Stimulated activated CD4-positive, alpha-beta T cell treated with anti-CD3 and anti-CD28 coated beads, Interleukin-4, amount 100 ng/mL, for 48 hours (primary cell): ENCODE measurements around the gene PCDH9.

ENCODE experiments used
- DNase-seq, 2 donors: peaks; one replicate each; pipeline ENCODE4 v3.0.0-alpha.2; 2020; ENCODE audit warnings: low read depth in 2 of 2

PCDH9 gene

DNA sequence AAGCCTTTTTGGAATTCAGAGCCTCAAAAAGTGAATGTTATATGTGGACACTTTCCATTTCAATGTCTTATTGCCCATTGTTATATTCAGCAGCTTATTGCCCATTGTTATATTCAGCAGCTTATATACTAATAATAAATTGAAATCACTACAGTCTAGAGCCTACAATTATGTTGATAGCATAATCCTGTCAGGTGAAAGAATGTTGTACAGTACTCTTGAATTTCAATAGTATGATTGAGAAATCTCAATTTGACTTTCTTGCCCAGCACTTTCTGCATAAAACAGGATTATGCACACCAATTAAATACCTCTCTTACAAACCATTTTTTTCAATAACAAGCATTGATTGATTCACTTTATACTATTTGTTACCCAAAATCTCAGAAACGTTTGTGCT lies 260.8 kb downstream of the PCDH9 start:
- DNase-seq, result no peak

DNA sequence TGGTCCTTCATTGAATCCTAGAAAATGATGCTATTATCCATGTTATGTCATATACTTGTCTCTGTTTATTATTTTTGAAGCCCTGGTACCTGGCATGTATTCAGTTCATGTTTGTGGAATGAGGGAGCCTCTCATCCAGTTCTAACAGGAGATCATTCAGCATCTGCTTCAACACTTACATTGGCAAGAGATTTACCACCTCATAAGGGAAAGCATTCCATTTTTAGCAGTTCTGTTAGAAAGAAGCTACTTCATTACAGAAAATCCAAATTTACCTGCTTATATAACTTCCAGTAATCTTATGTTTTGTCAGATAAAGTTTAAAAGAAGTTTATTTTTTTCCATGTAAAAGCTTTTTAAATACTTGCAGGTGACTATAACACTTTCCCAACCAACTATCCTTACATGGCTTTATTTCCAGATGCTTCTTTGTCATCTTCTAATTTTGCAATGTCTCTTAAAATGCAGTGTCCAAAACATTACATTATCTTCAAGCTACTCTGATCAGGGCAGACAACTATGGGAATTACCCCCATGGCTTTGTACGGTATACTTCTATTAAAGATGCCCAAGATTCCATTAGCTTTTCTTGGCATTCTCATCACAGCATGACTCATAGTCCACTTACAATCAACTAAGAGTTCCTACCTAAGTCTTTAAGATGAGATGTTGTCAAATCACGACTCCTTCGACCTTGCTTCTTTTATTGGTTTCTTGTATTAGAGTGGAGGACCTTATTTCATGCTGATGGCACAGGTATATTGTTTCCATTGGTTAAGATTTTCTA lies 262.1 kb downstream of the PCDH9 start:
- DNase-seq, result no peak

DNA sequence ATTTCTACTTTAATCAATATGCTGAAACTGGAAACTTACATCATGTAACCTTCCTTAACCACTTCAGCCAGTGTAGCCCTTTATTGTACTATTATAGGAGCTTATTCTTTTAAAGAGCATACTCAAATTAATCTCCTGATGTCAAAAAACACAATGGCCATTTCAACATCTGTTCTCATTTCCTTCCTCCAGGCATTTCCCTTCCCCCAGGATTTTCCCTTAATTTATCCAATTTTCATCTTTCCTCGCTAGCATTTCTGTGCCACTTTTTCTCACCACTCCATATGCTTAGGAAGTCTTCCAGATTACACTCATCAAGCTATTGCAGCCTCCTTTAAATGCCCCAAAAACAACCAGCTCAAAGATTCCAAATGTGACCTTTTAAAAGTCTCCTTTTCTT lies 265.0 kb downstream of the PCDH9 start:
- DNase-seq, result no peak

DNA sequence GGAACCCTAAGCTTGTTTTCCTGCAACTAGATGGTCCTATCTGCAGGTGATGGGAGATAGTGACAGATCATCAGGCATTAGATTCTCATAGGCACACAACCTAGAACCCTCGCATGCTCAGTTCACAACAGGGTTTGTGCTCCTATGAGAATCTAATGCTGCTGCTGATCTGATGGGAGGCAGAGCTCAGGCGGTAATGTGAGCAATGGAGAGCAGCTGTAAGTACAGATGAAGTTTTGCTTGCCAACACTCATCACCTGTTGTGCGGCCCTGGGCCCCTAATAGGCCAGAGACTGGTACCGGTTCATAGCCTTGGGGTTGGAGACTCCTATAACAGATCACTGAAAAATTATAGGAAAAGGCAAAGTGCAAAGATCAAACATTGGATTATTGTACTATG lies 267.2 kb downstream of the PCDH9 start:
- DNase-seq, result no peak

DNA sequence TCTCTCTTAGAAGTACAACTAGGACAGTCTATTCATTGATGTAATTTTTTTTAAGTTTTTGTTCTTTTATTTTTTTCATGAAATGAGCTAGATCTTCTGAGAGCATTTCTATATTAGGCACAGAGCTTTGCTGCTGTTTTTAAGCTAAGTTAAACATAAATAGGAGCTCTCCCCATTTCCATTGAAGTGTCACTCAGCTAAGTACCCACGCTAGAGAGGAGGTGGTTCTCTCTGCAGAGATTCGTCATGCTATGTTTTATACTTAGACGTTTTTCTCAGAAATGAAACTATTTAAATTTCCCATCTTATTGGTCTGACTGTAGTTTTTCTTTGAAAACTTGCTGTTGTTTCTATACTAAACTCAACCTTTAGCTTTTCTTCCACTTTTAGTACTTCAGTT lies 271.5 kb downstream of the PCDH9 start:
- no peak for DNase-seq

DNA sequence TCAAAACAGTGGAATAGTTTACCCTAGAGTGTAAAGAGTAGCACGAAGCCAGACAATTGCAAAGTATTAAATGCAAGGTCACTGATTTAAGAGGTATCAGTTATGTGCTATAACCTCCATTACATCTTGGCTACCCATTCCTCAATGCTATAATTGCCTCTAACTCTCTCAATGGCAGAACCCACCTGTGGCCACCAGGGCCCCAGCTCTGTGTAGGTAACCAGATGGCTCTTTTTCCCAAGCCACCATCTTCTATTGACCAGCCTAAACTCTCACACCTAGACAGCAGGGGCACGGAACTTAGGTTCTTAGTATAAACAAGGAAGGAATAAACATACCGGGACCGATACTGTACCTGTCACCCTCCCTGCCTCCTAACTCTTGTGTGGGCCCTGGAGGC lies 277.6 kb downstream of the PCDH9 start:
- DNase-seq, result no peak

DNA sequence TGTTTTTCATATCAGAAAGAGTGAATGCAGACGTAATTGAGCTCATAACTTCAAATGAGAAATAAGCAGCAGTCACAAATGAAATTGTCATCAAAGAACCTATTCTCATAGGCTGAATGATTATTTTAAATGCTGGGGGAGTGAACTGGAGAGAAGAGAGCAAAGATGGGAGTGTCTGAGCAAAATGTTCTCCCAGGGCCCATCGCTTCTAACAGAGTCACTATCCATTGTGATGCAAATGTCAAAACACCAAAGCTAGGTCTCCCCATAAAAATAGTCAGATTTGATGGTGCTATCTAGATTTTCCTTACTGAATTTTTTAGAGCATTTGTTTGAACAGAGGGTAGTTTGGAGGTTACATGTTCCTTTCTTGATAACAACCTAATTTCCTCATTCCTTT lies 278.7 kb downstream of the PCDH9 start:
- DNase-seq, result no peak

DNA sequence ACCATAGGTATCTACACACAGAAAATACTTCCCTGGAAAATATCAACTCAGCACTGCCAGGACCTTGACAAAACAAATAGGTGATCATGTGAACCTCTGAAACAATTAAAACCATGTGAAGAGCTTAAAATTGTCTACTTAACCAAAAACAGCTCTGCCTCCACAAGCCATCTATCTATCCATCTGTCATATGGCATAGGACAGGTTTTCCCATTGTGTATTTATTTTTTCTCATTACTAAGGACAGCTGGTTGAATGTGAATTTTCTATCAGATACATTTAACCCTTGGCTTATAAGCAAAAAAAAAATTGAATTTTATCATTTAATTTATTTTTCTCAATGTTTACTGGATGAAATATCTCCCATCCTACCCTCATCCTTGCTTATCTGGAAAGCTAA lies 279.5 kb downstream of the PCDH9 start:
- DNase-seq, result no peak

DNA sequence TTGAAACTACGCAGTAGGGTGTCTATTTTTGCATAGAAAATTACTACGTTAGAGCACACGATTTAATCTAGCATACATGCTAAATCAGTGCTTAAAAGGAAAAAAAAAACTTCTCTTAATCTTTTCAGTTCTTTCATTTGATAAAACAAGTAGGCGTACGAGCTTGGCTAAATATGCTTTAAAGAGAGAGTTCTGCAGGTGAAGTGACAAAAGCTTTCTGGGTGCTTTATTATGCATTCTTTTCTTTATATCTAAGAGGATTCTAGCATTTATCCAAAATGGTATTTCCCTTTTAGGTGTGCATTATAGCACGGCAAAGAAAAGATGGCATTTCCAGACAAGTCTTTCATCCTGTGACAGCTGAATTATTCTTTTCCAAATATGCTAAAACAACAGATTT lies 281.2 kb downstream of the PCDH9 start:
- DNase-seq, result no peak

DNA sequence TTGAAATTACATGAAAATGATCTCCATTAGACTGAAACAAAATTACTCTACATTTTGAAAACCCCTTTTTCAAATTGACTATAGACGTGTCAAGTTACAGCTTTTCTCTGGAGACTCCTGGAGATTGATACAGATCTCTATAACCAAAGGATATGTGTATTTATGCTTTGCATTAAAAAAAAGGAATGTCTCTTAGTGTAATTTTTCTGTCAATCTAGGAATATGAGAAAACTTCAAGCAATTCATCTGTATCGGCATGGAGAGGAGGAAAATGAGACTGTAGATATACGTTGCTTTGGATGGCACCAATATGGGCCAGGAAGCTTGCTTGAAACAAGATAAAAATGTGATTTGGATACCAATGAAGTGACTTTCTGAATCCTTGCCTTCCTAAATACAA lies 286.6 kb downstream of the PCDH9 start:
- DNase-seq, result no peak

DNA sequence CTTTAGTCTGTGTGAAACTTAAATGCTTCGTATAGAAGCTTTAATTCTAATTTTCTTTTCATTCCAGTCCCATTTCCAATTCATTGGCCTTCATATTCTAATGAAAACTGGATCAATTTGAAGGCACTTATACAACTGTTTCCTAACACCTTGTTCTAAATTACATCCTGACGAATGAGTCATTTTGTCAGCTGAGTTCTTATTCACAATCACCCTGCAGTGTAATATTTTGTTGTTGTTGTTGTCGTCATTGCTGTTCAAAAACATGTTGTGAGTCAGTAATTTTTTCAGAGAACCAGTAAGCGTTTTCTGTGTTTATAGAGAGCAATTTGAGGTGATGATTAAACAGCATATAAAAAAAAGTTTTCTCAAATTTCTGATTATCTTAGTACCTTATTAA lies 290.0 kb downstream of the PCDH9 start:
- DNase-seq, result no peak

DNA sequence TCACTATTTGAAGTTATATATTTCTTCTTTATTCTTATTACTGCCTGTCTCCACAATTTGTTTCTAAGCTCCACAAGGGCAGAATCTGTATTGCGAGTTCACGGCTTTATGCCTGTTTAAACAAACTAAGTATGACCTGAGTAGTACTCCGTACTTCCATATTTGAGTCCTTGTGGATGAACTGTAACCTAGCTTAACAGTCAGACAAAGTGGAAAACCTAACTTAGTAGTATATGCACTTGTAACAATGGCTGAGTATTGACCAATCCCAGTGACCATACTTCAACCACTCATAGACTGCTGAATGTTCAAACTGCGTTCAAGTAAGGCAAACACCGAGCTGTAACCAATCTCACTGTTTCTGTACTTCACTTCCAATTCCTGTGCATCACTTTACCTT lies 292.7 kb downstream of the PCDH9 start:
- no peak for DNase-seq

DNA sequence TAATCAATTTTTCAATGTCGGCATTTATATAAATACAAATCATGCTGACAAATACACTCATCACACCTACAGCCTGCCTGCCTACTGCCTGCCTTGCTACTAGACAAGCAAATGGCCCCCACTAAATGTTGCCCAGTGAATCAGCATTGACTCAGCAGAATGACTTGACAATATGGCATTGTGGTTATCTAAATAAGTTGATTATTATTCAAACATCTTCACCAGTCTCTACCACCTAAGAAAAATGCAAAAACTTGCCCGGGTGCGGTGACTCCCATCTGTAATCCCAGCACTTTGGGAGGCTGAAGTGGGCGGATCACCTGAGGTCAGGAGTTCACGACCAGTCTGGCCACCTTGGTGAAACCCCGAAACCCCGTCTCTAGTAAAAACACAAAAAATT lies 296.1 kb downstream of the PCDH9 start:
- no peak for DNase-seq

DNA sequence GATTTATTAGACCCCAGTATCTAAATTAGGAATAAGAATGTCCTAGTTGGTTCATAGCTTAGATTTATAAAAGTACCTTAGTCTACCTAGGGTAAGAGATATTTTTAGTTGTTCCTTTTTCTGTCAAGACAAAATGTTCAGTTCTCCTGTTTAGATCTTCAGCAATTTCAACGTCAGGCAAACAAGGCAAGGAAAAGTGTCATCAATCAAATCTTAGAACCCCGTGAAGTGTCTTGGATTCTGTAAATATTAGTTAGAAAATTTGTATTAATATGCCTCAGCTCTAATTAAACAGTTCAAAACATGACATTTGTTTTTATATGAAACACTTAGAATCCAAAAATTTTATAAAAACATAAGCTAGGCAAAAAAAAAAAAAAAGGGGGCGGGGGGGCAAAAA lies 296.6 kb downstream of the PCDH9 start:
- DNase-seq, result no peak

DNA sequence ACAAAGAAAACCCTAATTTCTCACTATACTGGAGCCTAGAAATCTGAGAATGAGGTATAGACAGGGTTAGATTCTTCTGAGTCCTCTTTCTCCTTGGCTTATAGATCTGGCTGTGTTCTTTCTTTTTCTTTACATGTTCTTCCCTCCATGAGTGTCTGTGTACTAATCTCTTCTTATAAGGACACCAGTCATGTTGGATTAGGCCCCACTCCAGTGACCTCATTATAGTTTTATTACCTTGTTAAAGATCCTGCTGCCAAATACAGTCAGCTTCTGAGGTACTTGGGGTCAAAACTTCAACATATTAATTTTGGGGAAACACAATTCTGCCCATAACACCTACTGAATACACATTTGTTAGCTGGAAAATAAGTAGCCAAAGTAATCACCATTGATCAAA lies 302.6 kb downstream of the PCDH9 start:
- no peak for DNase-seq

DNA sequence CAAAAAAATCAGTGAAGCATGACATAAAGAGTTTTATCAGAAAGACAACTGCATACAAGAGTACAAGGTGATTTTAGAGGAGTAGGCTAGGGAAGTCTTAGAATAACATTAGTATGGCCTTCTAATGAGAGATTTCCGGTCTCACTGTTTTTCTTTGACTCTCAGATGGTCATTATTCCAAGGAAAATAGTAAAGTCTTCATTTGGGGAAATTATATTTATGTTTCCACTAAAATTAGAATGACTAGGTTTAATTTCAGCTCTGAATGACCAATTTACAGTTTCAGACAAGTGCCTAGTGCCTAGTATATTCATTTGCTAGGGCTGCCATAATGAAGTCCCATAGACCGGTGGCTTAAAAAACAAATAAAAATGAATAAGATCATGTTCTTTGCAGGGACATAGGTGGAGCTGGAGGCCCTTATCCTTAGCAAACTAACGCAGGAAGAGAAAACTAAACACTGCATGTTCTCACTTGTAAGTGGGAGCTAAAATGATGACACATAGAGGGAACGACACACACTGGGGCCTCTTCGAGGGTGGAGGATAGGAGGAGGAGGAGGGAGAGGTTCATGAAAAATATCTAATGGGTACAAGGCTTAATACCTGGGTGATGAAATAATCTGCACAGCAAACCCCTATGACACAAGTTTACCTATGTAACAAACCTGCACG lies 303.1 kb downstream of the PCDH9 start:
- no peak for DNase-seq

DNA sequence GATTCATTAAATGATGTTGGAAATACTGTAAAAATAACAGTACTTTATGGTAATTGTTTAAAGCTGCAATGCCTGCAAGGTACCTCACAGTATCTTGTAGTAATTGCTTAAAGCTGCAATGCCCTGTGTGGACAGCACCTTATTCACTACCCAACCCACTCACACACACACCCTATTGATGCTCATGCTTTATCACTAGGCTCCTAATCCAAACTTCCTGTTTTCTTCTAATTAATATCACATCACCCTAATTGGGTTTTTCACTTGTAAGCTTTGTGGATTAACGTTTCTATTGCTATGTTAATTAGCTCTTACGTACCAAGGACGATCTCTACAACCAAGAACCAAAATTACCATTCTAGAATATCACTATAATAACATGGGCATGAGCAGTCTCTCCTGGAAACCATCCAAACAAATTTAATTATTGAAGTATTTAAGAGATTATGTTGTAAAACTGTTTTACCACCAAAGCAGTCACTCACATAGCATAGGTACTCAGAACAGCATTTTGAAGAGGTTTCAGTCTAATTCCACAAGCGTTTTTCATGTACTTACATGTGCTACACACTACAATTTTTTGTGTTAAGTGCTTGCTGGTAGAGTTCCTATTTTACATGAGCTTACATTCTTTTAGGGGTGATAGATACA lies 303.8 kb downstream of the PCDH9 start:
- no peak for DNase-seq

DNA sequence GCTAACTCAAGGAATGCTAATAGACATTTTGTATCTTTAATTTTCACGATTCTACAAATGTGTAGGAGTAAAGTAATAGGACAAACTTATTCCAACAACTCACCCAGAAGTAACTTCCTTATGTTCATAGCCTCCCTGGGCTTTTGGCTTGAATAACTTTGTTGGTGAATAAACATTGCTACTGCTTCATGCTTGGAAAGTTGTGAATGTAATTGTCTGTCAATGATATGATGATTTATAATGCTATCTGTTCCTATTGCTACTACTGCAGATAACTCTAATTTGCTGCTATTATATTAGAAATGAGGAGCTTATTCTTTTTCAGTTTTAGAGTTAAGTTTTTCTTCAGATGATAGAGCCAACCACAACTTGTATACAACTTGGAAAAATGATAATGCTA lies 307.7 kb downstream of the PCDH9 start:
- no peak for DNase-seq

DNA sequence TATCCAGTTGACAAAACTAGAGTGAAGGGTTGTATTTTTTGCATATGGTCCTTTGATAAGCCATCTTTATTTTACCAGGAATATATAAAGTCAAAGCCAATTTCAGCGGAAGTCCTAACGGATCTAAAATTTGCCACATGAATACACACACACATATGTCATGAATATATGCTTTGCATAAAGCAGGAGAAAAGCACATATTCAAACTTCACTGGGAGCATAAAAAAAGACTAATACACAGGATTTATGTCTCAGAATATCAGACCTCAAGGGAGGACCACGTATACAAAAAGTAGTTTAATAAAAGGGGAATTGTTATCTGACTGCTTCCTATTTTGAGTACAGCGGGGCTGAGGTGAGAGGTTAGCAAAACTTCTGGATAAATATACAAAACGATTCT lies 308.7 kb downstream of the PCDH9 start:
- DNase-seq, result no peak

DNA sequence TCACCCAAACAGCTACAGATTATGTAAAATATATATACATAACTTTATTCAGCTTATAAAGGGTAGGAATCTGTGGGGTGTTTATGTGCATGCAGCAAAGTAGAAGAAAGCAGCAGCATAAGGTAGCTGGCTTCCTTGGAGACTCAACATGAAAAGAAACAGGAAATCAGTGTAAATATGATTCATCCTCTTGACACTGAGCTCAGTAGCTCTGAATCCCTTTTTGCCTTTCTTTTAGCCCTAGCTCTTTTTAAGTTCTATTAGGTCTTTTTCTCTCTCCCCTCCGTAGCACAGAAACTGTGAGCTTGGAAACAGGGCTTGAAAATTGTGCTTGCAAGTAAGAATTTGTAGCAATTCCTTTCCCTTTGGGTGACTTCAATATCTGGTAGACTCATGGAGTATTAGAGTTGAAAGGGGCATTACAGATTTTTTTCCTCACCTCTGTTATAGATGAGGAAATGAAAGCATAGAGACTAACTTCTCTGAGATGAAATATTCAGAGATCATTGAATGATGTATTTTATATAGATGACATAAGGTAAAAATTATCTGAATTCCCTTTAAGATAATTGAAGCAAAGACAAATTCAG lies 314.4 kb downstream of the PCDH9 start:
- DNase-seq, result no peak

DNA sequence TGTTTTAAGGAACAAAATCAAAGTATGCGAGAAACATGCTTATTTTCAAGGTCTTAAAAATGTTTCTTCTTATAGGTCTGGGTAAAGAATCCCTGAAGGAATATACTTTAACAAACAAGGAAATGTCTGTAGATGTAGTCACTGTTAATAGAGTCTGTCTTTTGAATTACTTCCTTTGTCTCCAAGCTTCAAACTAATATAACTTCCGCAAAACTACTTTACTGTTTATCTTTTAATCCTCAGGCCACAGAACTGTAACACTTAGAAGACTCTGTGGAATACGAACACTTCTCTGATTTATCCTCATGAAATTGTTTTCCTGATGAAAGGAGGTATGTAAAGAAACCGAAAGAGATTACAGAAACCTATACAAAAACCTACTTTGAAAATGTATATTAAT lies 316.0 kb downstream of the PCDH9 start:
- DNase-seq, result no peak

DNA sequence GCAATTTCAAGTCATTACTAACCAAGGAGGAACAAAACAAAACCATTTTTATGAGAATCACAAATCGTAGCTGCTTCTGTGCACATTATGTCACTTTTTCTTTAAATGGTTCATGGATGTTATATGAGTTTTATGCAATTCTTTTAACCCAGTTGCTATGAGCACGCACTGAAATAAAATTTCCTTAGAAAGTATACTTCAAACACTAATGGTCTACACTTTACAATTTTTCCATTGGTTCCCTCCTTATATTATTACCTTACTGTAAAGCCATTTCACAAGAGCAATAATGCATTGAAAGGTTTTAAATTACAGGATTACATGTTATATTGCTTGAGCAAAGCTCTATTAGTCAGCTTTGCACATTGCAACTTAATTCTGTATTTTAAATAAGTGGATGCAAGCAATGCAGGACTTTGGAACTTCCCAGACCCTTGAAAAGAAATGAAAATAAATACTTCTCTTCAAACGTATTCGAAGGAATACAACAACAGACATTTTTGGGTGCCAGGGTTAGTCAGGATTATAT lies 318.7 kb downstream of the PCDH9 start:
- no peak for DNase-seq

DNA sequence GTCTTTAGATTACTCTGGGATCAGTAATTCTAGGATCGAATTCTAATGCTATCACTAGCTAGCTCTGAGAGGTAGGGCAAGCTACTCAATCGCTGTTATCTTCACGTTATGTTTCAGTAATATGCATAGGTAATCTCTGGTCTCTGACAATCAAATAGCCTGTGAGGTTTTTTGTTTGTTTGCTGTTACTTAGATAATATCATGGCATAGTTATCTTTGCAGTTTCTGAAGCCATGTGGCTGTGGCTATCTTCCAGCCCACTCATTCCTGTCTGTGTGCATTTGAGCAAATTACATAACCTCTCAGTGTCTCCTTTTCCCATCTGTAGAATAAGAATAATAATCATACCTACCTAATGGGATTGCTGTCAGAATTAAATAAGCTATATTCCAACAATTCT lies 330.2 kb downstream of the PCDH9 start:
- no peak for DNase-seq
